GM12874 (cell line): ENCODE results near the gene EYA4.
A peak's percentile ranks its signal among the peaks of the same experiment; 100 is the strongest.

Experiments
- CTCF ChIP-seq: IDR thresholded peaks from 2 replicates; pipeline ENCODE4 v1.5.1; 2011; ENCODE audit warnings: low read depth, mild to moderate bottlenecking, control low read depth, low read length, moderate library complexity; ENCODE audit not compliant: insufficient read depth

The EYA4 gene

GRCh38 chr6:133268621-133269020 is 27.5 kb downstream of the EYA4 start:
- no peak for TF ChIP-seq CTCF

- TF ChIP-seq CTCF, result no peak
Measured at GRCh38 chr6:133274813-133275212, 33.7 kb downstream of the EYA4 start.

- no peak for TF ChIP-seq CTCF
Measured at GRCh38 chr6:133275213-133275612, 34.1 kb downstream of the EYA4 start.

GRCh38 chr6:133277228-133277899 is 36.2 kb downstream of the EYA4 start:
- TF ChIP-seq CTCF, result no peak

GRCh38 chr6:133277900-133278545 is 36.9 kb downstream of the EYA4 start:
- TF ChIP-seq CTCF, result no peak

GRCh38 chr6:133286765-133287164 is 45.6 kb downstream of the EYA4 start:
- TF ChIP-seq CTCF, result peak; percentile 19; the same call in 1 of the 2 replicates

- TF ChIP-seq CTCF, result no peak
Measured at GRCh38 chr6:133288662-133289061, 47.5 kb downstream of the EYA4 start.
